Dedifferentiated amniotic fluid mesenchymal stem cell (primary cell): ENCODE data around the gene ARID1B.
"Not testable (repeated sequence)": the region's sequence is repeated elsewhere in the genome, so short reads cannot be mapped to it uniquely, and the experiment has no call there.

ENCODE experiments used
- DNase-seq: peaks from one replicate; pipeline ENCODE4 v3.0.0-alpha.2; 2016; ENCODE audit errors: extremely low spot score

The ARID1B gene

GRCh38 chr6:157020398-157020797 lies 243.2 kb downstream of the ARID1B start:
- no peak for DNase-seq

DNA sequence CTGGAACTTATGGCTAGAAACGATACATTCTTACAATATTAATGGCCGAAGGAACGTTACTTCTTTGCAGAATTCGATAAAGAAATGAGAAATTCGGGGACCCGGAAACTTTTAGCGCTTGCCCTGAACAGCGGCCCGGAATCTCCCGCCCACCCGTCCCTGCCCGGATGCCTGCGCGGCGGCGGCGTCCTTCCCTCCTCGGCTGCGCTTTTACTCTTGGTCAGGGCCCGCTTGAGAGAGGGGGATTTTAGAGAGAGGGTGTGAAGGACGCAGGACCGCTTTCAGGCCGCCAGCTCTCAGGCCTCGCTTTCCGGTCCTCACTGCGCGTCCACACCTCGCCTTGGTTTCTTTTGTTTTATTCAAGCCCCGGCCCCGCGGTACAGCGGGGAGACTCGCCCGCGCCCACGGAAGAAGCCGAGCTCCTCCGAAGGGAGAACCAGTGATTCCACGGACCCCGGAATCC lies 243.7 kb downstream of the ARID1B start:
- peak; percentile 33 for DNase-seq

DNA sequence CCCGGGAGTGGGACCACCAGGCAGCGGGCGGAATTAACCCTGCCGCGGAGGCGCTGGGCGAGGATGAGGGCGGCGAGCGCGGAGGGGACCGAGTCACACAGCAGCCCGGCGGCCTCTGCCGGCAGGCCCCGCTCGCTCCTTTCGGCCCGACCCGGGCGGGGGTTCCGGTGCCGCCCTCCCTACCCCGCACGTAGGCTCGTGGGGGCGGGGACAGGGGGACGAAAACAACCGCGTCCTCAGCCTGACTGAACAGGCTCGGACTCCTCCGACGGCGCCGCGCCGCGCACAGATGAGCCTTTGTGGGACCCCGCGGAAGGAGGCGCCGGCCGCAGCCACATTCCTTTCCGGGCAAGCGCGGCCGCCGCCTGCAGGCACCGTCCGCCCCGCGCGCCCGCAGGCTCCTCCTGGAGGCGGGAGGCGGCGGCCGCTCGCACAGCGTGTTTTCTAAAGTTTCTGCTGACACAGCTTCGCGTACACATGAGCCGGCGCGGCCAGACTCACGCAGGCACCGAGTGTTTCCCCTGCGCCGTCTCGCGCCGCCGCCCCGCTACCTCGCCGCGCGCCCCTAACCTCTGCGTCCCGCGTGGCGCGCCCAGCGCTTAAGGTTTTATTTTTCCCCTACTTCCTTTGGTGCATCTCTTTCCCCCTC lies 244.3 kb downstream of the ARID1B start:
- peak; percentile 73 for DNase-seq

DNA sequence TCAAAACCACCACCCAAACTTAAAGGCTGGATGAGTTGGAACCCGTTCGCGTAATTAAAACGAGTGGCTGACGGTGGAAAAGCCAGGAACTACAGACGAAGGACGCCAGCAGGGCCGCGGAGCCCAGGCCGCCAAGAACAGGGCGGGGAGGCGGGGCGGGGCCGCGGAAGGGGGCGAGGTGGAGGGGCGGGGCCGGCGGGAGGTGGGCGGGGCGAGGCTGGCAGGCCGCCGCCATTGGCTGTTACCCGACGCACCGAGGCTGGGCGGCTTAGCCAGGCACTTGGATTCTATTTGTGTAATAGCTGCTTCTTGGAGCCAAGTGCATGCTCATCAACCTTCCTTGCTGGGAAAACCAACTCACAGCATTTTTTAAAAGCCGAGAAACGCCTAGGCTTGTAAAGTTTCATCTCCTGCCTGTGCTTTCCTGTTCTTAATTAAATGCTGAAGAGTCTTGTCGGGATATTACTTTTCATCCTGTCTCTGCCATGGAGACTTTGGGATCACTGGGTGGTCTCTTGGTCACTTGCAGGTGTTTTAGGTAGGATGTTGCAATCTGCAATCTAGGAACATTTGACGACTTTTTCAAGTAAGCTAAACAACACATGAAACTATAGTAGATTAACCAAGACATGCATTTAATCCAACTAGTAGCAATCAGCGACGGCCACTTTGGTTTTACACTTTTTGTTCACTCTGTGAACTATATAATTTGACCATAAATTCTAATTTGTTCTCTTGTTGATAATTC lies 245.0 kb downstream of the ARID1B start:
- DNase-seq, result peak; percentile 93

GRCh38 chr6:157023958-157024357 lies 246.8 kb downstream of the ARID1B start:
- no peak for DNase-seq

- no peak for DNase-seq
Measured at GRCh38 chr6:157024745-157025144, 247.6 kb downstream of the ARID1B start.

DNA sequence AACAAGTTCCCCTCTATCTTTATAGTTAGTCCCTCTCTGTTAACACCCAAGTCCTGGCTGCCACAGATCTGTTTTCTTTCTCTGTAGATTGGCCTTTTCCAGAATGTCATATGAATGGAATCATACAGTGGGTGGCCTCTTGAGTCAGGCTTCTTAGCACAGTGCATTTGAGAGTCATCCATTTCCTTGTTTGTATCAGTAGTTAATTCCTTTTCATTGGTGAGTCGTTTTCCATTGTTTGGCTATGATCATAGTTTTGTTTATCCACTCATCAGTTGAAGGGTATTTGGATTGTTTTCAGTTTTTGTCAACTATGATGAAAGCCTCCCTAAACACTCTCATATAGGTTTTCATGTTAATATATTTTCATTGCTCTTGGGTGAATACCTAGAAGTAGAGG lies 248.3 kb downstream of the ARID1B start:
- no peak for DNase-seq

GRCh38 chr6:157029980-157030690 lies 253.0 kb downstream of the ARID1B start:
- DNase-seq, result no peak

DNA sequence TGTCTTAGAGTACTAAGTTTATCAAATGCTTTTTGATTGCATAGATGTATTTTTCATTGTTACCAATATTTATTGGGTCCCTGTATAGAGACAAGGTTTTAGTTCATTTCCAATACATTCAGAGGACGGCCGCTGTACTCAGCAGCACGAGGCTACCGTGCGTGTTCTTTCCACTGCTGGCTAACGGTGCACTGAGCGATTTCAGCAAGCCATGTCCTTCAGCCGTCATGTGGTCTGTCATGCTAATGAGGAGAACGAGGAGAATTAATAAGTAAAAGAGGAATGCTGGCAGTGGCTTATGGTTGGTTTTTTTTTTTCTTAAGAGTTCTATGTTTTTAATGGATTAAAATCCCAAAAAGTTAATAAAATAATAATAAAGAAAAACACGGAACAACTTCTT lies 253.6 kb downstream of the ARID1B start:
- no peak for DNase-seq

DNA sequence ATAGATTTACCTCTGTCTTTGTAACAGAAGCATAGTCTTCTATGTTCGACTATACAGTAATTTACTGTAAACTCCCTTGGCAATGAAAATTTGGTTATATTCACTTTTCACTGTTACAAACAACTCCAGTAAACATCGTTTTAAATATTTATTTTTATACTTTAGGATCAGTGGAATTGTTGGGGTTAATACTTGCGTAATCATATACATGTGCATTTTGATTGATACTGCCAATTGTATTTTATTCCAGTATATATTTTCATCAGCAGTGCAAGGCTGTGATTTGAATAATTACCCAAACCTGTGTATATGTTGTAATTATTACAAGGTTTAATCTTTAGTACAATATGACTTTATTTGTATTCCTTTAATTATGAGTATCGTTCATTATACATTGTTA lies 255.7 kb downstream of the ARID1B start:
- DNase-seq, result no peak

DNA sequence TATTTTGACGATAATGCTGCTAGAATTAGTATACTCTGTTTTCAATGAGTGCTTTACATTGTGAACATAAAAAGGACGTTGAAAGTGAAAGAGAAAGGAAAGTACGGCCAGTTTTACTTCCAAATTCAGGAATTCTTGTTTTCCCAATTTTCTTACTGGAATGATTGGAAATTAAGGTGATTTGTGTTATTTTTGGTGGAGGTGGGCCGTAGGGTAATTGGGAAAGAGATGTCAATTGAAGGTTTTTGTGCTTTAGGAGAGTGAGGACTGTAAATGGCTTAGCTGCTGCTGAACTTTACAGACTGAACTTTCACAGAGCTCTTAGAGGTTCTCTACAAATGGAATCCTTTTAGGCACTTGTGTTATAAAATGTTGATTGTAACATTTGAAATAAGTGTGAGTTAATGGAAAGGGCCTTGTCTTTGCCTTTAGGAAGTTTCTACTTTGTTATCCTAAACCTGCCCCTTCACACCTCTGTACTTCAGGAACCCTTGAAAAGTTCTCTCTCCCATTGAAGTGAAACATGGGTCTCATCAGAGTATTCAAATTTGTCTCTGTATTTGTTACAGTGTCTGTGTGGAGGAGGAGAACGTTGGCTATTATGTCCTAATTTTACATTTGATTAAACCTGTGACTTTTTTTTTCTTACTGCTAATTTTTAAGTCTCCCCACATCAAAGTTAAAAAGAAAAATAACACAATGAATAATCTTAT lies 256.4 kb downstream of the ARID1B start:
- peak; percentile 15 for DNase-seq

DNA sequence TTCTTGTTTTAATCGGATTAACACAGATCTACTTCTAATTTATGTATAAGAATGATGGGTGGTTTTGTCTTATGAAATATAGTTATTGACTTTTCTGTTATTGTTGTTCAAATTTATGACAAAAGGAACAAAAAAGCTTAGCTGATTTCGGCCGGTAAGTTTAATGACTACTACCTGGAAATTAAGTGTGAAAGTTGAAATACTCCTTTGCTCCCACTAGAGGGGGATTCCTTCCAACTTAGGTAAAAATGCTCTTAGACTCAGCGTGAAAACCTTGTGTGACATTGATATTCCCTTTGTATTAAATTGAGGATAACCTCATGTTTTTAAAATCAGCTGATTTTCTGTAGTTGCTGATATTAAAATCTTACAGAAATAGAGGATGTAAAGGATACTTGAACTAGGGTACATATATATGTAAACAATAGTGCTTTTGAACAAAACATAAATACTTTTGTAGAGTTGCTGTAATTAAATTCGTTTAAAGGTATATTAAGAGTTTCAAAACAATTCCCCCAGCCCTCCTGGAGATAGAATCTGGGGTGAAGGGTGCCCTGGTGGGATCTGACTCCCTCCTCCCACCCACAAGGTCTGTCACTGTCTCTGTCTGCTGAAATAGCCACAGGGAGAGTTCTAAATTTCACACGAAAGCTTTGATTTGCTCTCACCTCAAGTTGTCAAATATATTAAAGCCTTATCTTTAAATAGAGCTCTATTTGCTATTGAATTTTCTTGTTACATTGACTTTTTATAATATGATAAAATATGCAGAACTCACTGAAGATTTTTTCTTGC lies 257.5 kb downstream of the ARID1B start:
- DNase-seq, result no peak

DNA sequence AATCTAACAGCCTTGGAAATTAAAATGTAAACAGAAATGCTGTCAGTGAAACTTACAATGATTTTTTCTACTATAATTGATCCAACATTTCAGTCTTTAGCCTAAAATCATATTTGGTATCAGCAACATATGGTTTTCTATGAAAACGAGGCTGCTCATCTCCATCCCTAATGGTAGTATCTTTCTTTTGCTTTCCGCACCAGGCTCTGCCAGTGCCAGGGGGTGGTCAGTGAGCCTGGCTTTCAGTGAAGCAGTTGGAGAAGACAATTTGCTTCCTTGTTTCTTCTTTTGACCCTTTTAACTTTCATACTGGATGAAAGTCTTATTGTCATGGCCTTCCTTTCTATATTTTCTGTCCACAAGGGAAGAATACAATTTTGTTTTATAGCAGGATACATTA lies 258.4 kb downstream of the ARID1B start:
- DNase-seq, result no peak

GRCh38 chr6:157036245-157036711 lies 259.1 kb downstream of the ARID1B start:
- no peak for DNase-seq

- no peak for DNase-seq
Measured at GRCh38 chr6:157037165-157037564, 260.0 kb downstream of the ARID1B start.

DNA sequence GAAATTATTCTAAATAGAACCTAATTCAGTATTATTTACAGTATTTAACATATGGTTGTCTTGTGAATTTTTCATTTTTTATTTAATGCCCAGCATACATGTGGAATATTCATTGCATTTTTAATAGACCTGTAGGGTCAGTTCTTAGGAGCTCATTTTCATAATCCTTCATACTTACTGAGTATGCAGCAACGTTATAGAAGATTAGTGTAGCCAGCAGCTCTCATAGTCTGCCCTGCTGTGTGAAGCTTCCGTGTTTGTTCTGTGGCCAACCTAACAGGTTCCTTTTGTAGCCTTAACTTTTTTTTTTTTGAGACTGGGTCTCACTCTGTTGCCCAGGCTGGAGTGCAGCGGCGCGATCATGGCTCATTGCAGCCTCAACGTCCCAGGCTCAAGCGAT lies 261.4 kb downstream of the ARID1B start:
- no peak for DNase-seq

- DNase-seq, result not testable (repeated sequence)
Measured at GRCh38 chr6:157039639-157040038, 262.5 kb downstream of the ARID1B start.

DNA sequence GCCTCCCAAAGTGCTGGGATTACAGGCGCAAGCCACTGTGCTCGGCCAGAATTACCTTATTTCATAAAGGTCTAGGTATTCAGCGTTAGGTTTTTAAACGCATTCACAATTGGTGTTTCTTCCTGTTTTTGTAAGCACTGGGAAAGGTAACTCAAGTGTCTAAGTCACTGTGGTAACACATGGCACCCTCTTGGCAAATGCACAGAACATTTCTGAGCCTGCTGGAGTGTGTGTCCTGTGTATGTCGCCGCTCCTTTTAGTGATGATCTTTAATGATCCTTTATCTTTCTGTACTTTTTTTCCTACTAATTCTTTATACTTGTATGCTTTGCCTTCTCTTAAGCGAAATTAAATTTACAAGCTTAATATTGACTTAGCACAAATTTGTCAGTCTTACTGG lies 263.0 kb downstream of the ARID1B start:
- DNase-seq, result no peak

DNA sequence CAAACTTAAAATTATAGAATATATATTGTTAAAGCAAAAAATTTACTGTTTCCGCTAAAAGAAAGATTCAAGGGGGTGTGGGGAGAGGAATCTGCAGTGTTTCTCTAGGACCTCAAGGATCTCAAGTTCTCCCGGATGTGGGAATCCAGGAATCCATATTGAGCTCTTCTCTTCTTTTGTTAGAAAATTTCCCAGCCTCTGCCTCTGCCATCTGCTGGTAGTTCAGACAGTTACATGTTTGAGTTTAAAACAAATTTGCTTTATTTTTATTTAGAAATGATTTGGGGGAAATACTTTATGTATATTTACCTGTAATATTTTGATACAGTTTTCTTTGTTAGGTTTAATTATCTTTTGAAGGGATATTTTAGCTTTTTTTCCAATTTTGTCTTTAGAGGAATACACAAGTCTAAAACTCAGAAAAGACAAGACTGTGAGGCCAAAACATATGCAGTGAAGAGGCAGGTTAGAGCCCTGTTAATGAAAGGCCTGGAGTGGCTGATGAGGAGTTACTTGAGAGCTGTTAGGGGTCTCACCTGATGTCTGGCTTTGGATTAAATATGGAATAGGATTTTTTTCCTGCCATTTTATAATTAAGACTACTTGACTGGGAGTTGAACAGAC lies 268.8 kb downstream of the ARID1B start:
- DNase-seq, result peak; percentile 84

DNA sequence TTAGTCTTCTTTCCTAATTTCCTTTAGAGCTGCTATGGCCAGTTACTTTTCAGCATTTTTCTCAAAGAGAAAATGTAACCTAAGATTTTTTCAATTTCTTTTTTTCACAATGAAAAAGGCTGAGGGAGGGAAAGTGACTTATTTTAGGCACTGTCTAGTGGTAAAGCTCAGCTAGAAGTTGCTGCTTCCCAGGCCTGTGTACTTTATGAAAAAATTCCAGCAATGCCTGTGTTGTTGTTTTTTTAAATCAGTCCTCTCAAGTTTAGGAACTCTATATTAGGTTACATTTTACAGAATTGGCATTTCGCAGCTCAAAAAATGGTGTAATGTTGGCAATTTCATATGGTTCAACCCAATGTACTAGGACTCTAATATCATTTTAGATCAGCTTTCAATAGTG lies 269.6 kb downstream of the ARID1B start:
- DNase-seq, result peak; percentile 42

DNA sequence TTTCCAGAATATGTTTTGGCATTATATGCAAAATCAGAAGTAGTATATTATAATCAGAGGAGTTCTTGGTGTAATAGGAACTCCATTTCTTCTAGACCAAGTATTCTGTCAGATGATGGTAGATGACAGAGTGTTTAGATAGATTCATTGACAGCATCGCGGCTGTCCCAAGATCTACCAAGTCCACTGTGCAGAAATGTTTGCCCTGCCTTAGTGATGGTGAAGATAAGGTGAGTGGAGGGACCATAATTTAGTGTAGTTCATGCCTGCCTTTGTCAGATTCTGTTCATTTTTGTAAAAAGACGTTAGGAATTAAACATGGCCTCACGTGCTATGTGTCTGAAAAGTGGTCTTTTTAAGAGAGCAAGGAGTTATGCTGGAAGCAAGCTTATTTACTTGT lies 270.1 kb downstream of the ARID1B start:
- no peak for DNase-seq
